Hippocampal formation (tissue), 2 donors: ENCODE measurements around the gene TP53.

Experiments used
- DNase-seq, 2 donors: peaks; one replicate each; lab custom pipeline; 2025; lab: John Stamatoyannopoulos, UW

The TP53 gene

GRCh38 chr17:7706631-7707354 is 19.5 kb upstream of the TP53 start:
- no peak for DNase-seq

- no peak for DNase-seq
Observed at GRCh38 chr17:7705269-7706255, 18.3 kb upstream of the TP53 start.

DNA sequence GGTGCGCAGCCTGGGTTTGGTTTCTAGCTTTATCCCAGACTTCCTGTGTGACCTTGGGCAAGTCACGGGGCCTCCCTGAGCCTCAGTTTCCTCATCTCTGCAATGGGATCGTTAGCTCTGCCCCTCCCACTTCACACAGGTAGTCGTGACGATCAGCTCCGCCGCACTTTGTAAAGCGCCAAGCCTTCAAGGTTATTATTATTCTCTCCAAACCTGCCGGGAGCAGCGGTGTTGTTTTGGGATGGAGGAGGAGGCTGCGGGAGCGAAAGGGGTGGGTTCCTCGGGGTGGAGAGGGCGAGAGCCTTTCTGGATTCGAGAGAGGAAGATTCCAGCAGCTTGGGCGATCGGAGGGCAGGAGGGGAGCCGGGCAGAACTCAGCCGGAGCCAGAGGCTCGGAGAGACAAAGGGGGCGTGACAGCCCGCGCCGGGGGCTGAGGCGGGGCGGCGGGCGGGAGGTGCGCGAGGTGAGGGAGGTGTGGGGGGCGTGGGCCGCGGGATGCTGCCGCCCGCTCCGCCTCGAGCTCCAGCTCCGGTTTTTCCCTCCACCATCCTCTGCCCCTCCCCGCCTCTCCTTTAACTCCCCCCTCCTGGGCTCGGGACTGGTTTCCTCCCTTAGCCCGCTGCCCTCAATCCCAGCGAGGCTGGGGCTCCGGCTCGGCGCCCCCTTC is 17.4 kb upstream of the TP53 start, which contains the start of gene EFNB3:
TSS of gene EFNB3 (plus strand) at position 602 of the 668 bp plus-strand sequence. CDS start 397 bp downstream, outside the sequence.
- DNase-seq = no peak

- no peak for DNase-seq
Observed at GRCh38 chr17:7703584-7704479, 16.5 kb upstream of the TP53 start.

DNA sequence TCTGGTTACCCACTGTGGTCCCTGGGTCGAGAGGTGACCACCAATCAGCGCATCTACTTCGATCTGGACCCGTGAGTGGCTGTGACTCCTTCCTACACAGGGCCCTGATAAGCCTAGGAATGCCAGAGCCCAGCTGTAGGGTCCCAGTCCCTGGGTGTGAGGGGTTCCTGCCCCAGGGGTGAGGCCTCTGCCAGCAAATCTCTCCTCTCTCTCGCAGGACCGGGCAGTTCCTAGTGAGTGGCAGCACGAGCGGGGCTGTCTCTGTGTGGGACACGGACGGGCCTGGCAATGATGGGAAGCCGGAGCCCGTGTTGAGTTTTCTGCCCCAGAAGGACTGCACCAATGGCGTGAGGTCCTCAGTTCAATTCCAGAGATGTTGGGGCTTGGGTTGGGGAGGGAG is 15.5 kb upstream of the TP53 start:
- DNase-seq = no peak

DNA sequence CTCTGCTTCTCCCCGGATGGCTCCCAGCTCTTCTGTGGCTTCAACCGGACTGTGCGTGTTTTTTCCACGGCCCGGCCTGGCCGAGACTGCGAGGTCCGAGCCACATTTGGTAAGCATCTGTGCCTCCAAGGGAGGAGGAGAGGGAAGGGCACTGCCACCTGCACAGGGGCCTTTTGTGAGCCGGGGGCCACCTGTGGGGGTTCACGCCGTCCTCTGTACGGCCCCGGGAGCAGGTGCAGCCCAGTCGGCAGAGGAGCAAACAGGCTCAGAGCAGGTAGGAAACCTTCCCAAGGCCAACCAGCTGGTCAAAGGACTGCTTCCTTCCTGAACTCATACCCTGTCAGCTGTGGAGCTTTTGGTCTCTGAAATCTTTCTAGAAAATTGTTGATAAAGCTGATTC is 14.4 kb upstream of the TP53 start:
- no peak for DNase-seq

GRCh38 chr17:7700510-7700909 is 13.2 kb upstream of the TP53 start:
- DNase-seq = no peak

DNA sequence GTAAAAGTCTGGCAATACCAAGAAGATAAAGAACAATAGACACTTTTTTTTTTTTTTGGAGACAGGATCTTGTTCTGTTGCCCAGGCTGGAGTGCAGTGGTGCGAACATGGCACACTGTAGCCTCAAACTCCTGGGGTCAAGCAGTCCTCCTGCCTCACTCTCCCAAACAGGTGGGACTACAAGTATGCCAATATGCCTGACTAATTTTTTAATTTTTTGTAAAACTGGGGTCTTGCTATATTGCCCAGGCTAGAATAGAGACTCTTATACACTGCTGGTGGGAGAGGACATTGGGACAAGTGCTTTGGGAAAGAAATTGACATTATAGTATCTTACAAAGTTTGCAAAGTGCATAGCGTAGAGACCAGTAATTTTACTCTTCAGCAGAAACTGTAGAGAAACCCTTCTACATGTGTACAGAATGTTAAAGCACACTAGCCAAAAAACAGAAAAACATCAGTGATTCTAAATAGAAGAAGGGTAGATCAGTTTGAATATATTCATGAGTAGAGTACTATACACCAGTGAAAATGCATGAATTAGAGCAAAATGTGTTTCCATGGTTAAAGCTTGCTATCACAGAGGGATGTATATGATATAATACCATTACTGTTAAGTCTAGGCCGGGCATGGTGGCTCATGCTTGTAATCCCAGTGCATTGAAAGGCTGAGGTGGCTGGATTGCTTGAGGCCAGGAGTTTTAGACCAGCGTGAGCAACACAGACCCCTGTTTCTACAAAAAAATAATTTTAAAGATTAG is 10.7 kb upstream of the TP53 start:
- no peak for DNase-seq

DNA sequence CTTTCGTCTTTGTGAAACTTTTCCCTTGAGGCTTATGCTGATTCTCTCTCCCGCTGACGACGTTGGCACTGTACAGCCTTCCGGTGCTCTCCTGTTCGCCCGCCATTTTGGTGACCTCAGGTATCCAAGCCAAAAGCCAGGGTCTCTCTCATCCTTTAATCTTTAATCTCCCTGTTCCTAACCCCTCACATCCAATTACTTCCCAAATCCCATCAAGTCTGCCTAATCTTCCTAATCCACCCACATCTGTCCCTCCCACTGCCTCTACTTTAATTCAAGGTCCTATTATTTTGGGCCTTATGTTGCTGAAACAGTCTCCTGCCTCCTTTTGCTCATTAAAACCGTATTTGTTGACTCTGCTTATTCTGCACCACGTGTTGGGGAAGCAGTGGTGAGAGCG is 8.3 kb upstream of the TP53 start:
- no peak for DNase-seq

DNA sequence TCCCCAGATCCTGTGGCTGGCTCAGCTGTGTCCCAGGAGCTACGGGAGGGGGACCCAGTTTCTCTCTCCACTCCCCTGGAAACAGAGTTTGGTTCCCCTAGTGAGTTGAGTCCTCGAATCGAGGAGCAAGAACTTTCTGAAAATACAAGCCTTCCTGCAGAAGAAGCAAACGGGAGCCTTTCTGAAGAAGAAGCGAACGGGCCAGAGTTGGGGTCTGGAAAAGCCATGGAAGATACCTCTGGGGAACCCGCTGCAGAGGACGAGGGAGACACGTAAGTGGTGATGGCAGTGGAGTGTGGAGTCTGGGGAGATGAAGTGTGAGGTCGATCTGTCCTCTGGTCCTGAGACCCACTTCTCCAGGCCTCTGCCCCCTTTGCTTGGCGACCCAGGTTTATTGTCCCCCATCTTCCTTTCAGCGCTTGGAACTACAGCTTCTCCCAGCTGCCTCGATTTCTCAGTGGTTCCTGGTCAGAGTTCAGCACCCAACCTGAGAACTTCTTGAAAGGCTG is 1.6 kb upstream of the TP53 start:
- DNase-seq = no peak

DNA sequence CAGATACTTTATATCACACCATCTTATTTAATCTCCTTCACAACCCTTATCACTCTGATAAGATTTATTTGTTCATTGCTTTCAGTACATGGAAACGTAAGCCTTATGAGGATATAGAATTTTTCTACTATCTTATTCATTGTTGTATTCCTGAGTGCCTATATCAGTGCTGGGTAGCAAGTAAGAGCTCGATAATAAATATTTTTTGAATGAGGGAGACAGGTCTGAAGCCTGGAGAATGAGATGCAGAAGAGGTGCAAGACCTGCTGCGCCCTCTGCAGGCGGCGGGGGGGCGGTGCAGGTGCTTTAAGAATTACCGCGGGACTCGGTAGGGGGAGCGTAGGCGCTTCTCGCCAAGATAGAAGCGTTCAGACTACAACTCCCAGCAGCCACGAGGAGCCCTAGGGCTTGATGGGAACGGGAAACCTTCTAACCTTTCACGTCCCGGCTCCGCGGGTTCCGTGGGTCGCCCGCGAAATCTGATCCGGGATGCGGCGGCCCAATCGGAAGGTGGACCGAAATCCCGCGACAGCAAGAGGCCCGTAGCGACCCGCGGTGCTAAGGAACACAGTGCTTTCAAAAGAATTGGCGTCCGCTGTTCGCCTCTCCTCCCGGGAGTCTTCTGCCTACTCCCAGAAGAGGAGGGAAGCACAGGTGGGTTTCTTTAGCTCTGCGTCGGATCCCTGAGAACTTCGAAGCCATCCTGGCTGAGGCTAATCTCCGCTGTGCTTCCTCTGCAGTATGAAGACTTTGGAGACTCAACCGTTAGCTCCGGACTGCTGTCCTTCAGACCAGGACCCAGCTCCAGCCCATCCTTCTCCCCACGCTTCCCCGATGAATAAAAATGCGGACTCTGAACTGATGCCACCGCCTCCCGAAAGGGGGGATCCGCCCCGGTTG is 868 bp upstream of the TP53 start, which contains the start of gene WRAP53:
TSS of gene WRAP53 (plus strand) at position 570 of the 900 bp plus-strand sequence. CDS start at position 742, 172 bp downstream.
- DNase-seq = peak; percentile 96 to 98

GRCh38 chr17:7686222-7687071 is 843 bp downstream of the TP53 start:
- DNase-seq = peak; percentile 85 to 97

DNA sequence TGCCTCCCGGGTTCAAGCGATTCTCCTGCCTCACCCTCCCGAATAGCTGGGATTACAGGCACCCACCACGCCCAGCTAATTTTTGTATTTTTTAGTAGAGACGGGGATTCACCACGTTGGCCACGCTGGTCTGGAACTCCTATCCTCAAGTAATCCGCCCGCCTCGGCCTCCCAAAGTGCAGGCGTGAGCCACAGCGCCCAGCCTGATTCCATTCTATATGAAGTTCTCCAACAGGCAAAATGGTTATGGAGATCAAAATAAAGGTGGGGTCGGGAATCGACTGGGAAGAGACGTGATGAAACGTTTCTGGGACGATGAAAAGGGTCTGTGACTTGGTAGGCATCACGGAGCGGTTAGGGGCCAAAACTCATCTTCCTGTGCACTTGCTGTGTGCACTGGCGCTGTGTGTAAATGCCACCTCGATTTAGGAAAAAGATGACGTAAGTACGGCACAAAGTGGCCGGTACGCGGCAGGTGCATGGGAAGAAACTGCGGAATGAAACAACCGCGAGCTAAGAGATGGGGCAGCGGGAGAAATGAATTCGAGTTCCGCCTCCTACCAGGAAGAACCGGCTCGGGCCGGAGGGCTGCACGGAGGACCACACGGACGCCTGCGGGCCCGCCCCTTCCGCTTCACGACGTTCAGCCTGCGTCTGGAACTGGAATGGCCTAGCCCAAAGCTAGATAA is 1.6 kb downstream of the TP53 start:
- peak; percentile 85 to 98 for DNase-seq

- no peak for DNase-seq
Observed at GRCh38 chr17:7684851-7685532, 2.3 kb downstream of the TP53 start.

GRCh38 chr17:7677388-7678067 is 9.8 kb downstream of the TP53 start:
- no peak for DNase-seq

DNA sequence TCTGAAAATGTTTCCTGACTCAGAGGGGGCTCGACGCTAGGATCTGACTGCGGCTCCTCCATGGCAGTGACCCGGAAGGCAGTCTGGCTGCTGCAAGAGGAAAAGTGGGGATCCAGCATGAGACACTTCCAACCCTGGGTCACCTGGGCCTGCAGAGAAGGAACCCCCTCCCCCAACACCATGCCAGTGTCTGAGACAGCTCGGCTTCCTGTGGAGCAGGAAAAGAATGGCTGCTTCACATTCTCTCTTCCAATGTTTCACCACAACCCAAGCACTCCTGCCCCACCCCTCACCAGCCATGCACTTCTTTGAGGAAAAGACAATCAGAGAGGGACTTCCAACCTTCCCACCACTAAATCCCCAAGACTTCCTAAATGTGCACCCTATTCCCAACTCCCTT is 10.8 kb downstream of the TP53 start:
- no peak for DNase-seq
